Islet of Langerhans (tissue), 1 donor: ENCODE results near the gene TCAIM.

Source experiments
- FAIRE-seq: peaks from one replicate; lab custom pipeline; 2011; peaks lifted over from hg19 to GRCh38; lab: Jason Lieb, UNC

Gene TCAIM

DNA sequence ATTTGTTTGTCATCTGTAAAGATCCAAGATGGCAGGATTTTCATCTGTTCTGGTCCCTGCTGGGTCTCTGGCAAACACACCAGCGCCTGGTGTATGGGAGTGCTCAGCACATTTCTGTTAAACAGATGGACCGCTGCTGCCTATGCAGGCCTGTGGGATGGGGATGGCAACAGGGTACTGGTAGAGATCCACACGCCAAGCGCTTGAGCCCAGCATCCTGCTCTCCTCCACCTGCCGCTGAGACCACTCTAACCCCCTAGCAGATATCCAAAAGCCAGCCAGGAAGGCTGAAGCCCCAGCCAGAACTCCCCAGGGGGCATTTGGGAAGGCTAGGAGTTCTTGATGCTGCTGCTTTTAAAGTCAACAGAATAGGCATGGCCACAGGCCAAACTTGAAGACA is 107.2 kb downstream of the TCAIM start:
- FAIRE-seq, result no peak

DNA sequence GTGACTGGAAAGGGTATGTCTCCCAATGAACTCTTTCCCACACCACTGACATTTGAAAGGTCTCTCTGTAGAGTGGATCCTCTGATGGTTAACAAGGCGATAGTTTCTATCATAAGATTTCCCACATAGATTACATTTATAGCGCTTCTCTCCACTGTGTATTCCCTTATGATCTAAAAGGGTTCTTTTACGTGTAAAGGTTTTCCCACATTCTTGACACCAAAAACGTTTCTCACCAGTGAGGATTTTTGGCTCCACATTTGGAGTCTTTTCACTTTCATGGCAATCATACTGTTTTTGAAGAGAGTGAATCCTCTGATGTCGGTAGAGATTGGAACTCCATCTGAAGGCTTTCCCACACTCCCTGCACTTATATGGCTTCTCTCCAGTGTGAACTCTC is 108.4 kb downstream of the TCAIM start:
- FAIRE-seq, result no peak

DNA sequence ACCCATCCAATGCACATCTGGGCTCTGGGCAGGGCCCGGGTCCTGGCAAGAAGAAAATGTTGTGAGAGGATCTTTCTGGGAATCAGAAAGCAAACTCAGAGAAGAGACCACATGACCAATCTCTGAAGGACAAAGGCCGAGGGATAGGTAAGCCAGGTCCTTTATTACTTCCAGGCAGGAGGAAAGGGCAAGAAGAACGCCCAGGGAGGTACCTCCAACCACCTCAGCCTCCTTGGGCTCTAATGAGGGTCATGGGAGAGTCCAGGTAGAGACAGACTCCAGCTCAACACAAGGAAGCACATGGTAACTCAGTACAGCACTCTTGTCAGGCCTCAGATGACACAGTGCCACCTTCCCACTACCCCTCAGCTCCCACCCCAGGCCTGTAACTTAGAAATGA is 112.9 kb downstream of the TCAIM start:
- no peak for FAIRE-seq

DNA sequence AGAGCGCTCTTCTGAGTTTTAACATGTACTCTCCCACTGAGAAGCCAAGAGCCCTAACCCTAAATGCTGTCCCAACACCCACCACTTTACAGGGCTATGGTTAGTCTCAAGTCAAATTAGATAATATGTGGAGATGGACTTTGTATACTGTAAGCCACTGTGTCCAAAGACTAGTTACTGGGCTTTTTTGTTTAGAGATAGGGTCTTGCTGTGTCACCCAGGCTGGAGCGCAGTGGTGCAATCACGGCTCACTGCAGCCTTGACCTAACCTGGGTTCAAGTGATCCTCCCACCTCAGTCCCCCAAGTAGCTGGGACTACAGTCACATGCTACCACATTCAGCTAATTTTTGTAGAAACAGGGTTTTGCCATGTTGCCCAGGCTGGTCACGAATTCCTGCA is 115.7 kb downstream of the TCAIM start:
- FAIRE-seq, result no peak

DNA sequence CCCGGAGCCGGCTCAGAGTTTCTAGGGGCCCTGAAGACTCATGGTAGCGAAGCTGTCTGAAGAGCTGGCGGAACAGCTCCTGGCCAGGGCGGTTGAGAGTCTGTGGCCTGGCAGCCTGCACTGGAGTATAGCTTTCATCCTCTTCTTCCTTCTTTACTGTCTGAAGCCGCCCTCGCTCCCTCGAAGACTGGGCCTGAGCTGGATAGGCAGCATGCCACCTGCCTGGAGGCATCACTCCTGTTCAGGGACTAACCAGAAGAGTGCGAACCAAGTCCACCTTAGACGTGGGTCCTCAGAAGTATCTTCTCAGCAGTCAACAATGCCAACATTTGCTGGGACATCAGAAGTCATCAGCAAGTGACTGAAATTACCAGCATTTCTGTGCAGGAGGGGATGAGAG is 116.8 kb downstream of the TCAIM start:
- no peak for FAIRE-seq
